ENCODE data around the gene ERICH2. TPM values are rescaled to one million over a fixed set of nuclear protein-coding genes. Genes with fewer than 3 reads are reported as not detected.

The ERICH2 gene
- total and polyA plus RNA-seq, 2 of the 13 experiments (the other 11 are each of a cell fraction or from before 2014, with no cell fraction given): not detected

DNA sequence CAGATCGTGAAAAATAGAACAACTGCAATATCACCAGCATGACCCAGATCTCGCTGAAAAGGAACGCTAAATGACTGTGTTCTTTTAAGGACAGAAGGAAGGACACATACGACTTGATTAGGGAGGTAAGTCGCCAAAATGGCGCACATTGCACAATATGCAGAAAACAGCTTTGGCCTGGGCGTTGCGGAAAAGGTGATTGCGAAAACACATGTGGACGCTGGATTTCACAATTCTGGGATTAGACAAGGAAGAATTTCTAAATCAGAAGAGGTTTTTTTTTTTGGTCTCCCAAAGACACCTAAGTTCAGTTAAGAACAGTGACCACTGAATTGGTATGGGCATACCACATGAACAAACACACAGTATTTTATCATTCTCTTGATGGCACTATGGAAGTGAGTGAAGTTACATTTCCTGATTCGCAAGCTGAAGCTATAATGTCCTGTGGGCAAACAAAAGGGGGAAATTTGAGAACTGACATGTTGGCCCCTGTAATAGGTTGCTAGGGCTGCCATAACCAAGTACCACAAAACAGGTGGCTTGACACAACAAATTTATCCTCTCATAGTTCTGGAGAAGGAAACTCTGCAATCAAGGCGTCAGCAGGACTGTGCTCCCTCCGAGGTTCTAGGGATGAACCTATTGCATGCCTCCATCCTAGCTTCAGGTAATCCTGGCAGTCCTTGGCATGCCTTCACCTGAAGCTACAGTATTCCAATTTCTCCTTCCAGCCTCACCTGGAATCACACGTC is 25.8 kb upstream of the ERICH2 start (continued):
- TF ChIP-seq KLF15 (CRISPR knock-in tag; IDR thresholded peaks at IDR 0.05; ENCODE audit: borderline replicate concordance): no peak
- no peak for TF ChIP-seq ZNF33B (CRISPR knock-in tag; IDR thresholded peaks at IDR 0.05)
- TF ChIP-seq, protein P1, sequence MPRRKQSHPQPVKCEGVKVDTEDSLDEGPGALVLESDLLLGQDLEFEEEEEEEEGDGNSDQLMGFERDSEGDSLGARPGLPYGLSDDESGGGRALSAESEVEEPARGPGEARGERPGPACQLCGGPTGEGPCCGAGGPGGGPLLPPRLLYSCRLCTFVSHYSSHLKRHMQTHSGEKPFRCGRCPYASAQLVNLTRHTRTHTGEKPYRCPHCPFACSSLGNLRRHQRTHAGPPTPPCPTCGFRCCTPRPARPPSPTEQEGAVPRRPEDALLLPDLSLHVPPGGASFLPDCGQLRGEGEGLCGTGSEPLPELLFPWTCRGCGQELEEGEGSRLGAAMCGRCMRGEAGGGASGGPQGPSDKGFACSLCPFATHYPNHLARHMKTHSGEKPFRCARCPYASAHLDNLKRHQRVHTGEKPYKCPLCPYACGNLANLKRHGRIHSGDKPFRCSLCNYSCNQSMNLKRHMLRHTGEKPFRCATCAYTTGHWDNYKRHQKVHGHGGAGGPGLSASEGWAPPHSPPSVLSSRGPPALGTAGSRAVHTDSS (CRISPR knock-in tag; conservative IDR thresholded peaks at IDR 0.05): no peak
- TF ChIP-seq, protein P2, sequence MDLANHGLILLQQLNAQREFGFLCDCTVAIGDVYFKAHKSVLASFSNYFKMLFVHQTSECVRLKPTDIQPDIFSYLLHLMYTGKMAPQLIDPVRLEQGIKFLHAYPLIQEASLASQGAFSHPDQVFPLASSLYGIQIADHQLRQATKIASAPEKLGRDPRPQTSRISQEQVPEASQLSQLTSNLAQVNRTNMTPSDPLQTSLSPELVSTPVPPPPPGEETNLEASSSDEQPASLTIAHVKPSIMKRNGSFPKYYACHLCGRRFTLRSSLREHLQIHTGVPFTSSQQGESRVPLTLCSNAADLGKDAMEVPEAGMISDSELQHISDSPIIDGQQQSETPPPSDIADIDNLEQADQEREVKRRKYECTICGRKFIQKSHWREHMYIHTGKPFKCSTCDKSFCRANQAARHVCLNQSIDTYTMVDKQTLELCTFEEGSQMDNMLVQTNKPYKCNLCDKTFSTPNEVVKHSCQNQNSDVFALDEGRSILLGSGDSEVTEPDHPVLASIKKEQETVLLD (CRISPR knock-in tag; IDR thresholded peaks at IDR 0.05; ENCODE audit: low read depth): no peak
- TF ChIP-seq, protein P3, sequence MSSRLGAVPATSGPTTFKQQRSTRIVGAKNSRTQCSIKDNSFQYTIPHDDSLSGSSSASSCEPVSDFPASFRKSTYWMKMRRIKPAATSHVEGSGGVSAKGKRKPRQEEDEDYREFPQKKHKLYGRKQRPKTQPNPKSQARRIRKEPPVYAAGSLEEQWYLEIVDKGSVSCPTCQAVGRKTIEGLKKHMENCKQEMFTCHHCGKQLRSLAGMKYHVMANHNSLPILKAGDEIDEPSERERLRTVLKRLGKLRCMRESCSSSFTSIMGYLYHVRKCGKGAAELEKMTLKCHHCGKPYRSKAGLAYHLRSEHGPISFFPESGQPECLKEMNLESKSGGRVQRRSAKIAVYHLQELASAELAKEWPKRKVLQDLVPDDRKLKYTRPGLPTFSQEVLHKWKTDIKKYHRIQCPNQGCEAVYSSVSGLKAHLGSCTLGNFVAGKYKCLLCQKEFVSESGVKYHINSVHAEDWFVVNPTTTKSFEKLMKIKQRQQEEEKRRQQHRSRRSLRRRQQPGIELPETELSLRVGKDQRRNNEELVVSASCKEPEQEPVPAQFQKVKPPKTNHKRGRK (CRISPR knock-in tag; IDR thresholded peaks at IDR 0.05): no peak
- no peak for TF ChIP-seq SRSF4 (IDR thresholded peaks at IDR 0.05; ENCODE audit: low read depth, low read length, poor library complexity, severe bottlenecking)
- TF ChIP-seq, protein P4, sequence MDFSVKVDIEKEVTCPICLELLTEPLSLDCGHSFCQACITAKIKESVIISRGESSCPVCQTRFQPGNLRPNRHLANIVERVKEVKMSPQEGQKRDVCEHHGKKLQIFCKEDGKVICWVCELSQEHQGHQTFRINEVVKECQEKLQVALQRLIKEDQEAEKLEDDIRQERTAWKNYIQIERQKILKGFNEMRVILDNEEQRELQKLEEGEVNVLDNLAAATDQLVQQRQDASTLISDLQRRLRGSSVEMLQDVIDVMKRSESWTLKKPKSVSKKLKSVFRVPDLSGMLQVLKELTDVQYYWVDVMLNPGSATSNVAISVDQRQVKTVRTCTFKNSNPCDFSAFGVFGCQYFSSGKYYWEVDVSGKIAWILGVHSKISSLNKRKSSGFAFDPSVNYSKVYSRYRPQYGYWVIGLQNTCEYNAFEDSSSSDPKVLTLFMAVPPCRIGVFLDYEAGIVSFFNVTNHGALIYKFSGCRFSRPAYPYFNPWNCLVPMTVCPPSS (IDR thresholded peaks at IDR 0.05): no peak
- no peak for TF ChIP-seq MED8 (CRISPR knock-in tag; IDR thresholded peaks at IDR 0.05; ENCODE audit: insufficient replicate concordance)
- TF ChIP-seq ZNF430 (CRISPR knock-in tag; IDR thresholded peaks at IDR 0.05): no peak
- peak; percentile 56 for TF ChIP-seq SAP130 (CRISPR knock-in tag; IDR thresholded peaks at IDR 0.05; ENCODE audit: low read depth)
- no peak for TF ChIP-seq ZSCAN12 (CRISPR knock-in tag; IDR thresholded peaks at IDR 0.05)
- TF ChIP-seq, protein P5, sequence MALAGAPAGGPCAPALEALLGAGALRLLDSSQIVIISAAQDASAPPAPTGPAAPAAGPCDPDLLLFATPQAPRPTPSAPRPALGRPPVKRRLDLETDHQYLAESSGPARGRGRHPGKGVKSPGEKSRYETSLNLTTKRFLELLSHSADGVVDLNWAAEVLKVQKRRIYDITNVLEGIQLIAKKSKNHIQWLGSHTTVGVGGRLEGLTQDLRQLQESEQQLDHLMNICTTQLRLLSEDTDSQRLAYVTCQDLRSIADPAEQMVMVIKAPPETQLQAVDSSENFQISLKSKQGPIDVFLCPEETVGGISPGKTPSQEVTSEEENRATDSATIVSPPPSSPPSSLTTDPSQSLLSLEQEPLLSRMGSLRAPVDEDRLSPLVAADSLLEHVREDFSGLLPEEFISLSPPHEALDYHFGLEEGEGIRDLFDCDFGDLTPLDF (CRISPR knock-in tag; IDR thresholded peaks at IDR 0.05): no peak
- TF ChIP-seq POGZ (CRISPR knock-in tag; IDR thresholded peaks at IDR 0.05): peak; percentile 77
- peak; percentile 91; the same call in 1 of the 2 replicates for TF ChIP-seq FOXJ3 (CRISPR knock-in tag; IDR thresholded peaks at IDR 0.05; ENCODE audit: borderline replicate concordance)
- no peak for TF ChIP-seq PLRG1 (conservative IDR thresholded peaks at IDR 0.05)
- TF ChIP-seq PCBP2 (optimal IDR thresholded peaks at IDR 0.05; ENCODE audit: low read depth, low read length, poor library complexity, severe bottlenecking): no peak
- TF ChIP-seq ZNF432 (CRISPR knock-in tag; IDR thresholded peaks at IDR 0.05; ENCODE audit: borderline replicate concordance): no peak
- TF ChIP-seq ZNF660 (CRISPR knock-in tag; IDR thresholded peaks at IDR 0.05; ENCODE audit: borderline replicate concordance, low read depth): no peak
- TF ChIP-seq ATM (IDR thresholded peaks at IDR 0.05; ENCODE audit: borderline replicate concordance): no peak
- TF ChIP-seq TCF7L2 (IDR thresholded peaks at IDR 0.05; ENCODE audit: low read depth, low read length): no peak
- no peak for TF ChIP-seq HES4 (CRISPR knock-in tag; IDR thresholded peaks at IDR 0.05; ENCODE audit: borderline replicate concordance)
- TF ChIP-seq ZNF777 (CRISPR knock-in tag; IDR thresholded peaks at IDR 0.05): no peak
- TF ChIP-seq YEATS4 (CRISPR knock-in tag; IDR thresholded peaks at IDR 0.05; ENCODE audit: borderline replicate concordance): no peak
